ENCODE measurements around the gene ANXA1. TPM values are rescaled to one million over a fixed set of nuclear protein-coding genes. Genes with fewer than 3 reads are reported as not detected.
"Not testable (repeated sequence)": the region's sequence is repeated elsewhere in the genome, so short reads cannot be mapped to it uniquely, and the experiment has no call there.

Gene ANXA1
- polyA plus RNA-seq, 12 donors: 81.9 to 901 (median 127) TPM; not detected in 1

- no peak for DNase-seq
Observed at GRCh38 chr9:73162987-73163768, 11.5 kb downstream of the ANXA1 start.

DNA sequence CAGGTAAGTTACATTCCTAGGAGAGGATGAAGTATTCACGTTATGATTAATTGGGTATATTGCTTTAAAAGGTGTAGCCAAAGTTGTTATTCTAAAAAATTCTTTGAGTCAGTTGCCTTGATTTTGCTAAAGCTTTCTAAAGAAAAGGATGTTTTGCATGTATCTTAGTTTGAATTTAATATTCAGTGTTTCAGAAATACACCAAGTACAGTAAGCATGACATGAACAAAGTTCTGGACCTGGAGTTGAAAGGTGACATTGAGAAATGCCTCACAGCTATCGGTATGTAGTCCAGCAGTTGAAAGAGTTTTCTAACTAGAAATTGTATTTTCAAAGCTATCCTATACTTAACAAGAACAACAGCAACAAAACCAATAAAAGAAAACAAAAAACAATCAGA is 14.2 kb downstream of the ANXA1 start:
- DNase-seq: no peak

DNA sequence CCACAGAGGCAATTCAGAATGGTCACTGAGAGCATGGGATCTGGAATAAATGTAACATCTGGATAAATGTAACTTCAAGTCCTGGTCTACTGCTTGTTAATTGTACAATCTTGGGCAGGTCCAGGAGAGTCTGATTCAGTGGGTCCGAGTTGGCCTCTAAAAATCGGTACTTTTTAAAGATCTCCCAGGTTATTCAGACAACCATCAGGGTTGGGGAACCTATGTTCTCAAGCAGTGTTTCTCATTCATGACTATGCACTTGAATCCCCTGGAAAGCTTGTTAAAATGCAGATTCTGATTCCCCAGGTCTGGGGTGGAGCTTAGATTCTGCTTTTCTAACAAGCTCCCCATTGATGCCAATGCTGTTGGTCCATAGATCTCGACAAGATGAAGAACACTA is 14.8 kb downstream of the ANXA1 start:
- DNase-seq: no peak

- DNase-seq: no peak
Observed at GRCh38 chr9:73167614-73168013, 15.9 kb downstream of the ANXA1 start.

DNA sequence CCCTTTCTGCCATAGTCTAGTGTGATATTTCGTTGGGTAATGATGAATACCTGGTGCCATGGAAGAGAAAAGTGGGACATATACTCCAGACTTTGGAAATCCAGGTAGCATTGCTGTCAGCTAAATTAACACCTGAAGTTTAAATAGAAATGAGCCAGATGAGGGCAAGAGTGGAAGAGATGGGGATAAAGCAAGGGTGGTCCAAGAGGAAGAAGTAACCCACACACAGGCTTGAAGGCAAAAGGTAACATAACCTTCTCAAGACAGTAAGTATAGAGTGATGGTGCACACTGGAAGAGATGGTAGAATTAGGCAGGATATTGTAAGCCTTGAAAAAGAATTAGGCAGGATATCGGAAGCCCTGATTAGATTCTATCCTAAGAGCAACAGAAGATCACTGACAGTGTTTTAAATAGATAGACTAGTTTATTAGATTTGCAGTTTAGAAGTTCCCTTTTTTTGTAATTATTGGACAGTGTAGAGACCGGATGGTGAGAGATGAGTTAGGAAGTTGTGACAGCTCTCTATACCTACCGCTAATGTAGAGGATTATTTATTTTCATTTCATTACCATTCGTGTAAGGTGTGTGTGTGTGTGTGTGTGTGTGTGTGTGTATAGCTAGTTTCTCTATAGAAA is 16.8 kb downstream of the ANXA1 start:
- DNase-seq: no peak

GRCh38 chr9:73170185-73170957 is 18.7 kb downstream of the ANXA1 start:
- DNase-seq: no peak

GRCh38 chr9:73172901-73173215 is 21.2 kb downstream of the ANXA1 start:
- no peak for DNase-seq

DNA sequence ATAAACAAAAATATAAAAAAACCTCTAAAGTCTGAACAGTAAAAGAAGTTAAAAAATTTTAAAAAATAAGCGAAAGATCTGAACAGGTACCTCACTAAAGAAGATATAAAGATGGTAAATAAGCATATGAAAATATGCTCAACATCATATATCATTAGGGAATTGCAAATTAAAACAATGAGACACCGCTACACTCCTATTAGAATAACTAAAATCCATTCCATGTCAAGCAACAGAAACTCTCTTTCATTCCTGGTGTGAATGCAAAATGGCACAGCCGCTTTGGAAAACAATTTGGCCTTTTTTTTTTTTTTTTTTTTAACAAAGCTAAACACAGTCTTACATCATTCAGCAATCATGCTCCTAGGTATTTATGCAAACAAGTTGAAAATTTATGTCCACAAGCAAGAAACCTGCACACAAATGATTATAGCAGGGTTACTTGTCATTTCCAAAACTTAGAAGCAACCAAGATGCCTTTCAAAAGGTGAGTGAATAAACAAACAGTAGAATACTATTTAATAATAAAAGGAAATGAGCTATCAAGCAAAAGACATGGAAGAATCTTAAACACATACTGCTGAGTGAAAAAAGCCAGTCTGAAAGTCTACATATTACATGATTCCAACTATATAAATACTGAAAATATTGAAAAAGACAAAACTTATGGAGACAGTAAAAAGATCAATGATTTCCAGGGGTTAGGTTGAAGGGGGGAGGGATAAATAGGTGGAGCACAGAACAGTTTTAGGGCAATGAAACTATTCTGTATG is 22.1 kb downstream of the ANXA1 start:
- no peak for DNase-seq

DNA sequence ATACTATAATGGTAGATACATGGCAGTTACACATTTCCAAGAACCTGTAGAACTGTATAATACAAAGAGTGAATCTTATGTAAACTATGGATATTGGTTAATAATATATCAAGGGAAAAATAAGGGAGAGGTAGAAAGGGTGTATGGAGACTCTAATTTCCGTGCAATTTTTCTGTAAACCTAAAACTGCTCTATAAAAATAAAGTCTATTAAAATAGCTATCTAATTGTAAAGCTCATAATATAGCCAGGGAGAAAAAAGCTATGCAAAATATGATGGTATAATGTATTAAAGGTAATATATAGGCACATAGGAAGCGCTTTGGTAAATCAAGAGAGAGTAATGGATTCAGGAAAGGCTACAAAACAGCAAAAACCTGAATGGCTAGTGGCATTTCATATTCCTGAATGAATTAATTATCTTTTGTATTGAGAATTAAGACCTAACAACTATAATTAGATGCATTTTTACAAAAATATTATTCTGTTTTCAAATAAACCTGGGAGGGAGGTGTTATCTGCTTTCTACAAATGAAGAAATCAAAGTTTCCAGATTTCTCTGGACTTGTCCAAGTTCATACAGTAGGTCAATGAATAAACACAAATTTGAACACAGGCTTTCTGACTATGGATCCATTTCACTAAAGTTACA is 22.8 kb downstream of the ANXA1 start:
- no peak for DNase-seq

DNA sequence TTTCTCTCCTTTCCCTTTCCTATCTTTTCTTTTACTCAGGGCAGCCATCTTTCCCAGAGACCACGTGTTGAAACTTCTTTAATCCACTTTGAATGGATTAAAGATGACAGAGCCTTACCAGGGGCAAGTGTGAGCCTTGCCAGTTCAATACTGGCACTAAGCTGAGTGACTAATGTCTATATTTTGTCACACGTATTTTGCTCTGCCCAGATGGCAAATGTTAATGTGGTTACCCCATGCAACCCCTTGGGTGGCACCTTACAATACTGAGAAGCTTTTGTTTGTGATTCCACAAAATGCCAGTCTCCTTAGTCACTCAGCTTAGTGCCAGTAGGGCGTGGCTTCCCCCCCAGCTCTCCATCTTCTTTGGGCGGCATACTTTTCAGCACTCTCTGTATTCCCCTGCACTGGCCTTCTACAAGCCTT is 24.8 kb downstream of the ANXA1 start:
- DNase-seq: no peak

DNA sequence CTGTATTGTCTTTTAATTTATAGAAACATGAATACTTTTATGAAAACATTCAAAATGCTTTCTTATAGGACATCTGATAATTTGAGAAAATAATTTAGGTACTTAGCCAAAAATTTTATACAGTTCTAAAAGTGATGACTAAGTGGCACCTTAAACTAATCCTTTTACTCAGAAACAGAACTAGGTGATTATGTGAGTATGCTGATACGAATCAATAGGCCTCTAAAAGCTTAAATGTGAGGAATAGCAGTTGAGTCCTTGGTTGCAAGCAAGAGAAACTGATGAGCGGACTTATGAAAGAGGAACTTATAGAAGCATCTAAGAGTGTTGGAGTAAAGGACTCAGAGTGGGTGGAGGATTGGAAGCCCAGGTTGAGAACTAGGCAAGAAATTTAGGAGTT is 26.4 kb downstream of the ANXA1 start:
- no peak for DNase-seq

- no peak for DNase-seq
Observed at GRCh38 chr9:73179589-73179988, 27.9 kb downstream of the ANXA1 start.

DNA sequence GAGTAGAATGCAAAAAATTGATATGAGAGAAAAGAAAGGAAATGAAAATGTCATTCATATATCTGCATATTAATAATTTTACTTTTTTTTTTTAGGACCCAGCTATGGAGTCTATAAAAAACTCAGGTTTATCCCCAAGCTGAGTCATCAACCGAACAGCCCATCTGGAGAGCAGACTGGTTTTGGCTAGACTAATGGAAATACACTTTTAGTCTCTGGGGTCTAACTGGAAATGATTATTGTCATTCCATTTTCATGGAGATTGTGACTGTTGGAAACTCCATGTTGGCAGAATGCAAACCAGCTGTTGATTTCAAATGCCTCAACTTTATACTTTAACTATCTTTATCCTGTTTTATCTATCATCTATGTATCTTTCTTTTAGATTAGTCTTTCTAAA is 28.7 kb downstream of the ANXA1 start:
- peak; percentile 87 for DNase-seq

GRCh38 chr9:73182928-73183327 is 31.3 kb downstream of the ANXA1 start:
- no peak for DNase-seq

DNA sequence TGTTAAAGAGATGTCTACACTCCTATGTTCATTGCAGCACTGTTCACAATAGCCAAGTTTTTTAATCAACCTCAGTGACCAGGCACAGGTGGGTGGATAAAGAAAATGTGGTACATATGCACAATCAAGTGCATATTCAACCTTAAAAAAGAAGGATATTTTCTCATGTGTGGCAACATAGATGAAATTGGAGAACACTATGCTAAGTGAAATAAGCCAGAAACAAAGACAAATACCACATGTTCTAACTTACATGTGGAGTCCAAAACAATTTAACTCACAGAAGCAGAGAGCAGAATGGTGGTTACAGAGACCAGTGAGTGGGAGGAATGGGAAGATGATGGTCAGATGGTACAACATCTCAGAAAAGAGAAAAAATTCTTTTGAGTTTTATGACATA is 31.8 kb downstream of the ANXA1 start:
- DNase-seq: peak; percentile 27

DNA sequence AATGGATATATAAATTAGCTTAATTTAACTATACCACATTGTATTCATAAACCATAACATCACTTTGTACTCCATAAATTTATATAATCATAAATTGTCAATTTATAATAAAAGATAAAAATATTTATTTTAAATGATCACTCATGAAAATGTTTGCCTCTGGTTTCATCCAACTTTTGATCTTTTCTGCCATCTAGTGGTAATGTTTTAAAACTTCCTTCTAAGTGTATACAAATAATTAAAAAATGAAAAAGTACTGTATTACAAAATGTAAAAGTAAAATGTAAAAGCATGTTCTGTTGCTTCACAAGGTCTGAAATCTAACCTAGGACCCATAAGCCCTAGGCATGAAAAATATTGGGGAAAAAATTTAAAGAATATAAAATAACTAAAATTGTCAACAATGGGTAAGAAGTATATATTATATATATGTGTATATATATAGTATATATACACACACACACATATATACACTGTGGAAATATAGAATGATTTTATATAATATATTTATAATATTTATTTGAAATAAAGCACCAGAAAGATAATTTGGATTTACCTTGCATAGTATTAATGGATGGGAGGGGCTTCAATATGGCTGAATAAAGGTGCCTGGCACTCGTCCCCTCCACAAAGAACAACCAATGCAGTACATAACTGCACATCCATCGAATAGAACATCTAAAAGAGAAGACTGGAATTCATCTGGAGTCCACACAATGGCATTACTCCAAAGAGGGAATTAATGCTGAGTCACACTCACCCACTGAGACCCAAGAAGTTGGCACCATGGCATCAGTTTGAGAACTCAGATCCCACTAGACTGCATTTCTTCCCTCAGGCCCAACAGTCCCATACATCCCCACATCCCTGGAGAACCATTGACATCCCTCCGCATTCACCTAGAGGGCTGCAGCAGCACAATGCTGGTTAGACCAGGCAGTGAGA is 32.5 kb downstream of the ANXA1 start:
- DNase-seq: peak; percentile 50

DNA sequence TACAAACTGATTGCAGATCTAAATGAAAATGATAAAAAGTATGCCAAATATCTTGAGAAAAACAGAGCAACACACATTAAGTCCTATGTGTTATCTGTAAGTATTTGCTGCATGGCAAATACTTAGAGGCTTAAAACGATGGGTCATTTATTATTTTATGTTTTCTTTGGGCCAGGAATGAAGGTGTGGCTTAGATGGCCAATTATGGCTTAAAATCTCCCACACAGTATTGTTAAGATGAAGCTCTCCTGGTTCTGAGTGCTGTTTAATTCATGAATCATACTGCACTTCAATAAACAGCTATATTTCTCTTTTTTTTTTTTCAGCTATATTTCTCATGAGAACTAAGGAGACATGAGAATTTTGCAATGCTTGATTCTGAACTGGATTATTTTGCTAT is 39.4 kb downstream of the ANXA1 start:
- DNase-seq: not testable (repeated sequence)

DNA sequence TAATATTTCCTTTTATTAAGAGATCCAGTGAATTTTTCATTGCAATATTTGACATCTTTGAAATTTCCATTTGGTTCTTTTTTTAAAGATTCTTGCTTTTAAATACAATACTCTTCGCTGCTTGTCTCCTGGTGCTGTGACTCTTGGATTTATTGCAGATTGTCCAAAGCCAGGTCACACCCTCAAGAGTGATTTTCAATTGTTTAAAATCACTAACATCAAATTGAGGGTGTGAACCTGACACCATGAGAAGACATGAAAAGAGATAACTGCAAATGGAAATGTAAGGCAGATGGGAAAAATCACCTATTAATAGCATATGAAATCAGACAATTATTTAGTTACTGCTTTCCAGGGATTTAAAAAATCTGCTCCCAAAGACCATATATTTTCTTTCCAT is 42.6 kb downstream of the ANXA1 start:
- DNase-seq: no peak

GRCh38 chr9:73199448-73199847 is 47.8 kb downstream of the ANXA1 start:
- no peak for DNase-seq

DNA sequence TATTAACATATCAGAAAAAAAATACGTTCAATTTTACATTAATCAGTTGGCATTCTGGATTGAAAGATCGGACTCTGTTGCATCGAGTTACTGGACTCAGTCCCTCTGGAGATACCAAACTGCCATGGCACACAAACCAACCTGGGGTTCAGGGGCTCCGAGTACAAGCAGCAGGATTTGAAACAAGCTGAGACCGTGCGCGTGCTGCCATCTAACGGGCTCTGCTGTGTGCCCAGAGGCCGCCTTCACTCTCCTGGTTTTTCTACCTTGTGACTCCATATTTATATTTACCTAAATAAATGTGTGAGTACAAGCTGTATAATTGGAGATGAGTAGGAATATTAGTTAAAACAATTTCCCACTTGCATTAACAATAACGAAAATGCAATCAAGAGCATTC is 48.2 kb downstream of the ANXA1 start:
- no peak for DNase-seq
